Ovary (tissue), 3 donors: ENCODE results near the gene EDNRA.

Source experiments
- POLR2A ChIP-seq: fragments of 450-650 bp; IDR thresholded peaks from one replicate; pipeline ENCODE4 v1.6.1; 2017; ENCODE audit warnings: antibody characterized with exemption, mild to moderate bottlenecking, moderate library complexity
- TF ChIP-seq, protein P1 (sequence below), 3 donors: fragments of 450-650 bp in 2 of 3; fragments of 200-600 bp in 1 of 3; IDR thresholded peaks; one replicate each; pipeline versions ENCODE4 v1.5.1 to v1.8.0; 2016 to 2022; ENCODE audit warnings: antibody characterized with exemption in 3 of 3, mild to moderate bottlenecking in 1 of 3
- donor health status: DM: no; HTN: no; CAD: no.

DNA sequence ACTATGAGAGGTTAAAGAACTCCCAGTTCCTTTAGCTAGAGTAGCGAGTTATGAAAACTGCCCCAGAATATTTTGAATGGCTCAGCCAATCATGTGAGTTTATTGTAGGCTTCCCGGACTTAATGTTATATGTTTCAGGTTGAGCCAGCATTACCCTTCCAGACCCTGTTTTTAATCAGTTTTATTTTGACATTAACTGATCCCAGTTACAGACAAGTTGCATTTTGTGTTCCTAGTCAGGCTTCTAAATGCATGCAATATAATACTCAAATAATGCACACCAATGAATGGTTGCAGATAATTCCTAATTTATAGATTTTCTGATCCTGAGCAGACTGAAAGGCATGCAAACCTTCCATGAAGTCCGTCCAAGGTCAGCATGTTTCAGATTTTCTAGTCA, 57.8 kb downstream of the EDNRA start:
- no peak for TF ChIP-seq POLR2A
- TF ChIP-seq, protein P1, sequence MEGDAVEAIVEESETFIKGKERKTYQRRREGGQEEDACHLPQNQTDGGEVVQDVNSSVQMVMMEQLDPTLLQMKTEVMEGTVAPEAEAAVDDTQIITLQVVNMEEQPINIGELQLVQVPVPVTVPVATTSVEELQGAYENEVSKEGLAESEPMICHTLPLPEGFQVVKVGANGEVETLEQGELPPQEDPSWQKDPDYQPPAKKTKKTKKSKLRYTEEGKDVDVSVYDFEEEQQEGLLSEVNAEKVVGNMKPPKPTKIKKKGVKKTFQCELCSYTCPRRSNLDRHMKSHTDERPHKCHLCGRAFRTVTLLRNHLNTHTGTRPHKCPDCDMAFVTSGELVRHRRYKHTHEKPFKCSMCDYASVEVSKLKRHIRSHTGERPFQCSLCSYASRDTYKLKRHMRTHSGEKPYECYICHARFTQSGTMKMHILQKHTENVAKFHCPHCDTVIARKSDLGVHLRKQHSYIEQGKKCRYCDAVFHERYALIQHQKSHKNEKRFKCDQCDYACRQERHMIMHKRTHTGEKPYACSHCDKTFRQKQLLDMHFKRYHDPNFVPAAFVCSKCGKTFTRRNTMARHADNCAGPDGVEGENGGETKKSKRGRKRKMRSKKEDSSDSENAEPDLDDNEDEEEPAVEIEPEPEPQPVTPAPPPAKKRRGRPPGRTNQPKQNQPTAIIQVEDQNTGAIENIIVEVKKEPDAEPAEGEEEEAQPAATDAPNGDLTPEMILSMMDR (IDR thresholded peaks at IDR 0.05), result no peak
